Heart left ventricle (tissue), 16 donors: ENCODE data around the gene LCLAT1. TPM values are rescaled to one million over a fixed set of nuclear protein-coding genes. Genes with fewer than 3 reads are reported as not detected.

Source experiments
- ATAC-seq, 4 donors: fragments of 200-7000 bp; cut with Tn5 transposase; one replicate each; pipeline ENCODE4 v1.9.1; 2020 to 2022; ENCODE audit warnings: moderate library complexity in 4 of 4, mild to moderate bottlenecking in 3 of 4, moderate number of reproducible peaks in 1 of 4
- DNase-seq, 5 donors: peaks; one replicate each; pipeline ENCODE4 v3.0.0-alpha.2; 2020
- H3K27ac ChIP-seq, 12 donors: fragments of 200-600 bp; sonication (generic) in 4 of 12; one replicate each; pipeline versions ENCODE4 v1.5.0 to v1.8.0; 2016 to 2022; ENCODE audit warnings: mild to moderate bottlenecking in 2 of 12
- H3K27me3 ChIP-seq, 9 donors: fragments of 200-600 bp; sonication (generic) in 2 of 9; one replicate each; pipeline versions ENCODE4 v1.5.1 to v1.8.0; 2016 to 2022; ENCODE audit warnings: mild to moderate bottlenecking in 3 of 9
- H3K36me3 ChIP-seq, 9 donors: fragments of 200-600 bp; sonication (generic) in 2 of 9; one replicate each; pipeline versions ENCODE4 v1.5.0 to v1.8.0; 2018 to 2022; ENCODE audit warnings: mild to moderate bottlenecking in 2 of 9
- H3K4me1 ChIP-seq, 12 donors: fragments of 200-600 bp; sonication (generic) in 4 of 12; one replicate each; pipeline versions ENCODE4 v1.5.0 to v1.8.0; 2016 to 2022; ENCODE audit warnings: mild to moderate bottlenecking in 3 of 12
- H3K4me3 ChIP-seq, 12 donors: fragments of 200-600 bp; sonication (generic) in 4 of 12; one replicate each; pipeline versions ENCODE4 v1.5.0 to v1.8.0; 2017 to 2022; ENCODE audit warnings: mild to moderate bottlenecking in 9 of 12, moderate library complexity in 4 of 12
- H3K9me3 ChIP-seq, 12 donors: fragments of 200-600 bp; sonication (generic) in 4 of 12; one replicate each; pipeline versions ENCODE4 v1.5.0 to v1.8.0; 2016 to 2022; ENCODE audit warnings: mild to moderate bottlenecking in 1 of 12
- POLR2A ChIP-seq, 2 donors: fragments of 450-650 bp; IDR thresholded peaks; one replicate each; pipeline ENCODE4 v1.6.1; 2017; ENCODE audit warnings: antibody characterized with exemption in 2 of 2, mild to moderate bottlenecking in 2 of 2, moderate library complexity in 2 of 2
- WGBS, 4 donors: extraction: QIAGEN DNeasy Blood & Tissue Kit in 2 of 4; methylation state at CpG; one replicate each; pipeline versions ENCODE4 v1.1.5 to v1.1.7; 2013 to 2018; 5-methylcytosine and 5-hydroxymethylcytosine counted together
- intact Hi-C, 10 donors: fragments of 100-400 bp; cut with DNase I; formaldehyde crosslinking; loops; one replicate each; pipeline versions ENCODE4 v1.11.1 to v1.14.2; 2022
- polyA plus RNA-seq, 2 donors: library from polyadenylated mRNA; stranded (reverse); fragments of 200-250 nt; gene quantifications; one replicate each; pipeline ENCODE4 v1.2.3, GENCODE V29; 2013
- total RNA-seq, 9 donors: library from RNA; depleted of rRNA in 2 of 9; stranded (reverse); fragments of >200 nt in 2 of 9; fragmentation: NEBNext Ultra II Directional in 3 of 9; extraction: Animal tissue kit (Norgen Biotek cat#: 25700) in 3 of 9; gene quantifications; one replicate each; pipeline versions ENCODE4 v1.1.0 to v1.2.4, GENCODE V29; 2016 to 2023
- TF ChIP-seq, protein P1 (sequence below), 12 donors: fragments of 200-600 bp; sonication (generic) in 4 of 12; IDR thresholded peaks; one replicate each; pipeline versions ENCODE4 v1.5.0 to v1.8.0; 2018 to 2022; ENCODE audit warnings: antibody characterized with exemption in 12 of 12, mild to moderate bottlenecking in 5 of 12
- donor health status: ischemic (EF 13 %, LVEDD 7.1; RV severe dilation, severe dysfunction).
- donor health status: healthy with polysubstance abuse.
- donor health status: DM: no; HTN: yes; CAD: no.
- donor health status: DM: no; HTN: no; CAD: no.
- donor health status: ischemic (EF 25% LVEDD 6.9; RV normal size, moderate dysfunction).
- donor health status: ischemic (EF 25% LVEDD 5.7; RV mildly dilated, moderate dysfunction).
- donor health status: healthy.
- donor health status: DM: yes; HTN: yes; CAD: no.
- donor health status: ischemic (EF 35%, LVEDD 5.7; RV mildly dilated, moderate dysfunction).
- donor health status: nonischemic (EF 11% LVEDD 7.7; RV severe dilation, severe dysfunction).
- donor health status: DM: yes; HTN: yes; CAD: no.
- donor health status: PGD.
- donor health status: ischemic (EF 29% LVEDD 5.4; RV normal size, mild dysfunction).
- donor health status: nonischemic (EF 23%, LVEDD 6.1; RV moderate dilation, normal function).

Gene LCLAT1
- total and polyA plus RNA-seq, 11 donors, result 9.8 to 70.2 (median 43.8) TPM

DNA sequence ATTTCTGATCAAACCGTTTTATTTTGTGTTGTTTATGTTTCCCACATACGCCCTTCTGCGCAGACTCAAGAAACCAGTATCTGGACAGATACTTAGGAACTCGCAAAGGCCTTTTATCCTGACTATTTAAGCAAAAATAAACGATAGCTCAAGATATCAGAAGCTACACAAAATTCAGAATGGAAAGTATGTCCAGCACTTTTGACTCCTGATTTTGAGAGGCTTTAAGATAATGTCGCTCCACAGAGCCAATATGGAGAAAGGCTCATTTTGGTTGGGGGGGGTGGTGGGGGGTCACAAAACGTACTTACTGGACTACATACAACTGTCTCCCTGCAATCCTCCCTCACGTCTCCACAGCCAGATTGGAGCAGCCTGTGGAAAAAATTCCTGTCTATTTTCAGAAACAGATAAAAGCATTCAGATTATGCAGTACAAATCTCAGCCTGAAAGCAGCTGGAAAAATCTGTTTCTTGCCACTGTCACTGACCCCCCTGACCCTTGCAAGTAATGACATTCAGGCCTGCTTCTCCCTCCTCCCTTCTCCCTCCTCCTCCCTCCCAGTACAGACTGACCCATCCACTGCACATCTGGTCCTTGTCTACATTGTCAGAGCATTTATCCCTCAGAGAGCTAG is 34.9 kb upstream of the LCLAT1 start:
- DNase-seq (peak in 4 of 5 donors; percentile 82 to 91 (median 85)), ATAC-seq (peak; percentile 85 to 89 (median 86))
- H3K4me3 ChIP-seq, result no peak overlapping the region
- intact Hi-C loops, result loop anchor here in 9 of 10 donors (2.0 to 10.0 kb wide), 11 partner anchors 50 to 295 kb away; partner anchors contain the start of gene LBH (in 5 of the 9)
- H3K27me3 ChIP-seq, result no peaks in the 10 kb centered on the region
- H3K36me3 ChIP-seq, result no peaks in the 10 kb centered on the region
- peaks cover 3 to 79% (median 58%) of the 10 kb centered on the region in 12 donors for H3K4me1 ChIP-seq
- H3K27ac ChIP-seq, result peak overlapping the region; percentile 73 to 96 (median 84)
- TF ChIP-seq, protein P1, sequence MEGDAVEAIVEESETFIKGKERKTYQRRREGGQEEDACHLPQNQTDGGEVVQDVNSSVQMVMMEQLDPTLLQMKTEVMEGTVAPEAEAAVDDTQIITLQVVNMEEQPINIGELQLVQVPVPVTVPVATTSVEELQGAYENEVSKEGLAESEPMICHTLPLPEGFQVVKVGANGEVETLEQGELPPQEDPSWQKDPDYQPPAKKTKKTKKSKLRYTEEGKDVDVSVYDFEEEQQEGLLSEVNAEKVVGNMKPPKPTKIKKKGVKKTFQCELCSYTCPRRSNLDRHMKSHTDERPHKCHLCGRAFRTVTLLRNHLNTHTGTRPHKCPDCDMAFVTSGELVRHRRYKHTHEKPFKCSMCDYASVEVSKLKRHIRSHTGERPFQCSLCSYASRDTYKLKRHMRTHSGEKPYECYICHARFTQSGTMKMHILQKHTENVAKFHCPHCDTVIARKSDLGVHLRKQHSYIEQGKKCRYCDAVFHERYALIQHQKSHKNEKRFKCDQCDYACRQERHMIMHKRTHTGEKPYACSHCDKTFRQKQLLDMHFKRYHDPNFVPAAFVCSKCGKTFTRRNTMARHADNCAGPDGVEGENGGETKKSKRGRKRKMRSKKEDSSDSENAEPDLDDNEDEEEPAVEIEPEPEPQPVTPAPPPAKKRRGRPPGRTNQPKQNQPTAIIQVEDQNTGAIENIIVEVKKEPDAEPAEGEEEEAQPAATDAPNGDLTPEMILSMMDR (IDR thresholded peaks at IDR 0.05), result no peak
- TF ChIP-seq POLR2A (IDR thresholded peaks at IDR 0.05), result no peak
- 24 to 34% (median 29%) methylated on average over 8 of the region's 8 CpGs for WGBS, 4 donors
- no peaks in the 10 kb centered on the region for H3K9me3 ChIP-seq

DNA sequence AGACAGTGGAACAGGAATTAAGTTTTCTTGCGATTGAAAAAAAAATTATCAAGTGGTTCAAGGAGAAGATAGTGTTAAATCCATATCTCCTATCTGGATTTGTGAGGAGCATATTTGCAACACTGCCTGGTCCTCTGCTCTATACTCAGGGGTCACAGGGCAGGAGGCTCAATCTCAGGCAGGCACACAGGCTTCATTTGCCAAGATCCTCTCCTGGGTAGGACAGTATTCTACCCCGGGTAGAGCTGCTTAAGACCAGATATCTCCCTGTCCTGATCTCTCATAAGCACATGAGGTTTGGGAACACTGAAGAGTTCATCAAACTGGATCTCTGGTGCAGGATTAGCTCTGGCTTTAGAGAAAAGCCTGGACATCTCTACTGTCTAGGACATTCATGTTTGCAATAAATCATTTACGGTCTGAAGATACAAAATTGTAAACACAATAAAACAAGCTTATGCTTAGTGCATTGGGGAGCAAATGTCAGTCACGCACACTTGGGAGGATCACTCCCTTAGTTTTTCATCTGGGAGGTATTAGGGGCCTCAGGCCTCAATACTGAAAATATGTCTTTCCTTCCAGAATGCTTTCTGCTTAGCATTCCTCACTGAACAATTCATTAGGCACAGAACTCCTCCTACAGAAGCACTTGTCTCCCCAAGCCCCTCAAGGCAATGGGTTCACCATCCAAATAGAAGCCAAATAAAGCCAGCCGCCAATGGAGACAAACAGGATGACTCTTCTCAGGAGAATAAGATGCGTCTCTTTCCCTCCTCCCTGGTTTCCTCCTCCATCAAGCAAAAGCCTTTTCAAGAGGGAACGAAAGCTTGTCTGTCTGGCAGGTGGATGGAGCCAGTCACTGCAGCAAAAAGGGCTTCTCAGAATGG is 34.1 kb upstream of the LCLAT1 start:
- H3K4me3 ChIP-seq, result no peak overlapping the region
- H3K27me3 ChIP-seq, result no peaks in the 10 kb centered on the region
- ATAC-seq, result peak; percentile 22 to 38 (median 30)
- intact Hi-C loops, result loop anchor here in 9 of 10 donors (2.0 to 10.0 kb wide), 11 partner anchors 51 to 294 kb away; partner anchors contain the start of gene LBH (in 5 of the 9)
- peak overlapping the region; percentile 73 to 96 (median 84) for H3K27ac ChIP-seq
- 38 to 48% (median 43%) methylated on average over 7 of the region's 7 CpGs for WGBS, 4 donors
- H3K9me3 ChIP-seq, result no peaks in the 10 kb centered on the region
- TF ChIP-seq, protein P1 (IDR thresholded peaks at IDR 0.05), result no peak
- TF ChIP-seq POLR2A (IDR thresholded peaks at IDR 0.05), result no peak
- H3K4me1 ChIP-seq, result peaks cover 3 to 77% (median 53%) of the 10 kb centered on the region in 12 donors
- DNase-seq, result no peak
- no peaks in the 10 kb centered on the region for H3K36me3 ChIP-seq

DNA sequence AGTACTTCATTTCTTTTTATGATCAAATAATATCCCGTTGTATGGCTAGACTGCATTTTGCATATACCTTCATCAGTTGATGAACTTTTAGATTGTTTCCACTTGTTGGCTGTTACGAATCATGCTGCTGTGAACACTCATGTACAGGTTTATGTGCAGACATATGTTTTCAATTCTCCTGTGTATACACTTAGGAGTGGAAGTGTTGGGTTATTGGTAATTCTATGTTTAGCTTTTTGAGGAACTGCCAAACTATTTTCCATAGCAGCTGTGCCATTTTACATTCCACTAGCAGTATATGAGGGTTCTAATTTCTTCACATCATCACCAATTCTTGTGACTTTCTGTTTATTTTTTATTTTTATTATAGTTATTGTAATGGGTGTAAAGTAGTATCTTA is 32.1 kb upstream of the LCLAT1 start:
- intact Hi-C loops, result loop anchor here in 9 of 10 donors (5.0 to 10.0 kb wide), 10 partner anchors 53 to 292 kb away; partner anchors contain the start of gene LBH (in 5 of the 9)
- peaks cover 0 to 59% (median 39%) of the 10 kb centered on the region in 12 donors for H3K4me1 ChIP-seq
- H3K9me3 ChIP-seq, result no peaks in the 10 kb centered on the region
- TF ChIP-seq, protein P1 (IDR thresholded peaks at IDR 0.05), result no peak
- no peak for TF ChIP-seq POLR2A (IDR thresholded peaks at IDR 0.05)
- no peak overlapping the region for H3K4me3 ChIP-seq
- H3K27me3 ChIP-seq, result no peaks in the 10 kb centered on the region
- peak overlapping the region in 7 of 12 donors; percentile 5 to 85 (median 81) for H3K27ac ChIP-seq
- no peaks in the 10 kb centered on the region for H3K36me3 ChIP-seq
- ATAC-seq (no peak), DNase-seq (no peak)
- 75 to 87% (median 86%) methylated on average over 2 of the region's 2 CpGs for WGBS, 4 donors
